Adrenal gland (tissue), 5 donors: ENCODE data around the gene CPA4.

Experiments used
- CTCF ChIP-seq, 6 experiments: fragments of 450-650 bp in 4 of 6; fragments of 200-600 bp in 2 of 6; sonication (generic) in 1 of 6; IDR thresholded peaks; 1 replicate in 5 of 6; 2 replicates in 1 of 6; pipeline versions ENCODE4 v1.5.1 to v1.8.0; 2016 to 2021; ENCODE audit warnings: antibody characterized with exemption in 6 of 6, mild to moderate bottlenecking in 2 of 6, moderate library complexity in 1 of 6
- POLR2A ChIP-seq, 2 donors: fragments of 450-650 bp; IDR thresholded peaks; one replicate each; pipeline ENCODE4 v1.6.1; 2017; ENCODE audit warnings: antibody characterized with exemption in 2 of 2, mild to moderate bottlenecking in 2 of 2, moderate library complexity in 1 of 2
- donor health status: DM: no; HTN: no; CAD: no.

- TF ChIP-seq POLR2A (IDR thresholded peaks at IDR 0.05) (no peak), CTCF (IDR thresholded peaks at IDR 0.05) (no peak)
Measured at GRCh38 chr7:130270947-130271800, 21.8 kb upstream of the CPA4 start.
